Skin of body (tissue), 2 donors: ENCODE measurements around the gene TEX48. TPM values are rescaled to one million over a fixed set of nuclear protein-coding genes. Genes with fewer than 3 reads are reported as not detected.

ENCODE experiments used
- DNase-seq: peaks from one replicate; lab custom pipeline; 2025; lab: John Stamatoyannopoulos, UW
- total RNA-seq: library from RNA; depleted of rRNA; stranded (reverse); fragments of >200 nt; gene quantifications from one replicate; pipeline ENCODE4 v1.2.3, GENCODE V29; 2014

The TEX48 gene
- total RNA-seq, 1 donor from 2014 or later = not detected

- no peak for DNase-seq
These were observed 12.0 kb downstream of the TEX48 start for GRCh38 chr9:114669961-114670360.

- DNase-seq = no peak
These were observed 13.8 kb downstream of the TEX48 start for GRCh38 chr9:114668146-114668545.

GRCh38 chr9:114666851-114667250 is 15.1 kb downstream of the TEX48 start:
- DNase-seq = no peak

GRCh38 chr9:114666401-114666800 is 15.6 kb downstream of the TEX48 start:
- no peak for DNase-seq

GRCh38 chr9:114664181-114664580 is 17.8 kb downstream of the TEX48 start:
- no peak for DNase-seq

- DNase-seq = no peak
These were observed 19.7 kb downstream of the TEX48 start for GRCh38 chr9:114662081-114662989.

DNA sequence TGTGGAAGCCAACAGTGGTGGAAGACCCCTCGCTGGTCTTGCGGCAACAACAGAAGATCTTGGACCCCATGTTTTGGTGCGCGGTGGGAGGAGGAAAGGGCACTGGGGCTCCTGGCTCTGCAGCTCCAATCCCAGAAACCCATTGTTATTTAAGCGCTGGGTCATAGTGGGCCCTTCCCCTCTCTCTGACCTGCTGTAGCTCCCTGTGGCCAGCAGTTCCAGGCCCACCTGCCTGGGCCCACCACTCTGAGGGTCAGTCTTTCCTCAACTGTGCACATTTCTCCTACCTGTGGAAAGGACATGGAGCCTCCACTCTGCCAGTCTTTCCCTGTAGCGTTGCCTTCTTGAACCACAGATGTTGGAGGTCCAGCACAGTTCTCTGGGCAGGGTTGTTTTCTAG is 24.3 kb downstream of the TEX48 start, which contains the start of gene TEX53:
TSS of gene TEX53 (minus strand) at position 101 of the 400 bp plus-strand sequence. CDS start at position 70, 31 bp downstream.
- no peak for DNase-seq

GRCh38 chr9:114656301-114656700 is 25.7 kb downstream of the TEX48 start:
- DNase-seq = no peak

GRCh38 chr9:114655689-114656088 is 26.3 kb downstream of the TEX48 start:
- no peak for DNase-seq

GRCh38 chr9:114653556-114654159 is 28.3 kb downstream of the TEX48 start:
- DNase-seq = peak; percentile 16

- no peak for DNase-seq
These were observed 29.0 kb downstream of the TEX48 start for GRCh38 chr9:114652776-114653555.

- no peak for DNase-seq
These were observed 38.1 kb downstream of the TEX48 start for GRCh38 chr9:114643896-114644295.

DNA sequence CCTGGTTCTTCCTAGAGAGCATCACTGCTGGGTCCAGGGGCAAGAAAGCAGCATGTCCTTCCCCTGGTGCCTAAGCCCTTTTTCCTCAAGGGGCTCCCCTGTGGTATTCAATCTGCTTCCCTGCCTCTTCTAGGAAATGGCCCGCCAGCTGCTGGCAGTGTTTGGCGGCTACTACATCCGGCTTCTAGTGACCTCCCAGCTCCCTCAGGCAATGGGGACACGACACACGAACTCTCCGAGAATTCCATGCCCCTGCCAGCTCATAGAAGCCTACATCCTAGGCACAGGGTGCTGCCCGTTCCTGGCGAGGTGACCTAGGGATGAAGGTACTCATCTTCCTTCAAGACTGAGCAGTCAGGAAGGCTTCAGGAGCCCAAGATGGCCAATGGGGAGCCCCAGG is 39.0 kb downstream of the TEX48 start:
- DNase-seq = no peak

DNA sequence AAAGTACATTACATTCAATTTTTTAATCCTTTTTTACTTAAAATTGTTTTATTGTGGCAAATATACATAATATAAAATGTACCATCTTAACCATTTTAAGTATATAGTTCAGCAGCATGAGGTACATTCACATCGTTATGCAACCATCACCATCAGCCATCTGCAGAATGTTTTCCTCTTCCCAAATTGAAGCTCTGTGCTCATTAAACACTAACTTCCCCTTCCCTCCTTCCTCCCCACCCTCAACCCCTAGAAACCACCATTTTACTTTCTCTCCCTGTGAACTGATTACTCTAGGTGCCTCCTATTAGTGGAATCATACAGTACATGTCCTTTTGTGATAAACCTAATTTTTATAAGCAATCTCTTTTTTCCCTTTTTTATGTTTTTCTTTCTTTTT is 40.0 kb downstream of the TEX48 start:
- DNase-seq = no peak

- no peak for DNase-seq
These were observed 43.6 kb downstream of the TEX48 start for GRCh38 chr9:114638404-114638803.

DNA sequence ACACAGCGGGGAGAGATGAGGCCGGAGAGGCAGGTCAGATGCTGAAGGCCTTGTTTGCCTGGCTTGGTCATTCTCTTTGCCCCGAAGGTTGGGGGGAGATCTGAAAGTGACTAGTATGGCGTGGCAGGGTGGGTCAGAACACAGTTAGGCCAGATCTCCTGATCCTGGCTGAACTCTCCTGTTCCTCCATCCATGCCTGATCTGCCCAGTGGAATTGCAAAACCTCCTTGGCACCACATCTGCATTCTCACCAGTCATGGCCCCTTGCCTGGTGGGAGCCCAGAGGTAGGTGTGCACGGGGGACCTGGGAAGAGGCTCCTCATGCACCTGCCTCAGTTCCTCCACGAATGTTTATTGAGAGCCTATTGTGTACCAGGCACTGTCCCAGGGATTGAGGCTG is 47.6 kb downstream of the TEX48 start:
- no peak for DNase-seq

DNA sequence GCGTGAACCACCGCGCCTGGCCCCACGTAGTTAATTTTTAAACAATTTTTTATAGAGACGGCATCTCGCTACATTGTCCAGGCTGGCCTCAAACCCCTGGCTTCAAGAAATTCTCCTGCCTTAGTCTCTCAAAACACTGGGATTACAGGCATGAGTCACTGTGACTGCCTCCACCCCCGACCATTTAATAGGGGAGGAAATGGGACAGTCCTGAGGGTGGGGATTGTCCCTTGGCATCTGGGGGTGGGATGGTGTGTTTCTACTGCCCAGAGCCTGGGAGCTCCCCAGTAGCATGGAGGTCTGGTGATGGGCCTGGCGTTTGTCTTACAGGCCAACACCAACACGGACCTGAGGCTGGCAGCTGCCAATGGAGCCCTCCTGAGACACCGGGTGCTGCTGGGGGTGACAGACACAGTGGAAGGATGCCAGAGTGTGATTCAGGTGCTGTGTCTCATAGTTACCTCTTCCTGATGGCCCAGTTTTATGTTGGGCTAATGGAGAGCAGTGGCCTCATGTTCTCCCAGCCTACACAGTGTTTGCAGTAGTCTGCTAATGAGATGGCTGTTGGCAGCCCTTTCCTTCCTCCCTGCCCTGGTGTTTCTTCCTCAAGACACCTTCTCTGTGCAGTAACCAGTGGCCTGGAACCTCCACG is 48.4 kb downstream of the TEX48 start:
- no peak for DNase-seq

GRCh38 chr9:114631166-114631565 is 50.8 kb downstream of the TEX48 start:
- no peak for DNase-seq

DNA sequence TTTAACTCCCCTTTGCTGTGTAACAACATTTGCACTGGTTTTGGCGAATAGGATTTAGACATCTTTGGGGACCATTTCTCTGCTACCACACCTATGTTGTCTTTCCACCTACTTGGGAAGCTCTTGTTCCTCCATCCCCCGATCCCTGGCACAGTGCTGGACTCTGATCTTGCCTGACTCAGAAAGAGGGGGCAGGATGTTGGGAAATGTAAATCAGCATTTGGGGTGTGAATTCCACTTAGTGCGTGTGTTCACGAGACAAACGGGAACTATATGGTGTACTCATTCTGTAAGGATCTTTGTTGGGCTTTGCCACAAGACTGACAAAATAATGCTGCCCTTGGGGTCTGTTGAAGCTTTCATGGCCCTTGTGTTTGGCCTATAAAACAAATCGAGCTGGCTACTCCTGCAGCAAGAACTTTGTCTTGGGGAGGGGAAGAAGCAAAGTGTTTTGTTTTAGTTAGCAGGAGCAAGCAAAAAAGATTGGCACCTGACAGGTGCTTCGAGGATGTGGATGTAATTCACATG is 52.4 kb downstream of the TEX48 start:
- DNase-seq = no peak

- DNase-seq = no peak
These were observed 54.4 kb downstream of the TEX48 start for GRCh38 chr9:114627553-114627952.

- no peak for DNase-seq
These were observed 55.5 kb downstream of the TEX48 start for GRCh38 chr9:114626415-114627020.
